ENCODE results near the gene MBP.

DNA sequence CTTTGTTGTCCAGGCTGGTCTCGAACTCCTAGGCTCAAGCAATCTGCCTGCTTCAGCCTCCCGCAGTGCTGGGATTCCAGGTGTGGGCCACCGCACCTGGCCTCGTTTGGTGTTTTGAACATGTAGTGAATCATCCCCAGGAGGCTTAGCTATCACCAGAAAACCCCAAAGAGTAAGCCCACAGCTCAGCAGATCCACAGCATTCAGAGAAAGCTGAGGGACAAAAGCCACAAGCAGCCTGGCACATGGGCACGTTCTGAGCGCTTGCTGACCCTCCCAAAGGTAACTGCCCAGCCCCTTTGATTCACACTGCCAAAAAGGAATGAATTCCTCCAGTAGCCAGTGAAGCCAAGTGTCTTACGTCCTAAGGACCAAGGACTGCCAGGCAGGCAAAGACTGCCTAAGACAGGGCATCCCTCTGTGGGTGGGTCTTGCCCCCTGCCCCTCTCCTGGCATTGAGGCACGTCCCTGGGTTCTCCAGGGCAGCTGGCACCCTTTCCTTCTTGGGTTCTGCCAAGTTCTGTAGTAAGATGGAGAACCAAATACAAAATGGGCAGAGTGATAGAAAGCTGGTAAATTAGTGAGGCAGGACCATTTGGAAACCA lies 31.7 kb downstream of the MBP start:
- TF ChIP-seq POLR2A (IDR thresholded peaks at IDR 0.05), result no peak
- TF ChIP-seq, protein P1, sequence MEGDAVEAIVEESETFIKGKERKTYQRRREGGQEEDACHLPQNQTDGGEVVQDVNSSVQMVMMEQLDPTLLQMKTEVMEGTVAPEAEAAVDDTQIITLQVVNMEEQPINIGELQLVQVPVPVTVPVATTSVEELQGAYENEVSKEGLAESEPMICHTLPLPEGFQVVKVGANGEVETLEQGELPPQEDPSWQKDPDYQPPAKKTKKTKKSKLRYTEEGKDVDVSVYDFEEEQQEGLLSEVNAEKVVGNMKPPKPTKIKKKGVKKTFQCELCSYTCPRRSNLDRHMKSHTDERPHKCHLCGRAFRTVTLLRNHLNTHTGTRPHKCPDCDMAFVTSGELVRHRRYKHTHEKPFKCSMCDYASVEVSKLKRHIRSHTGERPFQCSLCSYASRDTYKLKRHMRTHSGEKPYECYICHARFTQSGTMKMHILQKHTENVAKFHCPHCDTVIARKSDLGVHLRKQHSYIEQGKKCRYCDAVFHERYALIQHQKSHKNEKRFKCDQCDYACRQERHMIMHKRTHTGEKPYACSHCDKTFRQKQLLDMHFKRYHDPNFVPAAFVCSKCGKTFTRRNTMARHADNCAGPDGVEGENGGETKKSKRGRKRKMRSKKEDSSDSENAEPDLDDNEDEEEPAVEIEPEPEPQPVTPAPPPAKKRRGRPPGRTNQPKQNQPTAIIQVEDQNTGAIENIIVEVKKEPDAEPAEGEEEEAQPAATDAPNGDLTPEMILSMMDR (IDR thresholded peaks at IDR 0.05 in 8 of 11, conservative IDR thresholded peaks at IDR 0.05 in 3 of 11), result no peak
- TF ChIP-seq POLR2AphosphoS5 (IDR thresholded peaks at IDR 0.05), result no peak

Measured in spleen (tissue), 7 donors.